Muscle layer of duodenum (tissue), 2 donors: Measurements from ENCODE around the gene RUNDC3A.

Experiments used
- H3K27ac ChIP-seq: one replicate; pipeline ENCODE4 v1.7.0; 2013; ENCODE audit warnings: mild to moderate bottlenecking, low read length
- H3K27me3 ChIP-seq: one replicate; pipeline ENCODE4 v1.7.0; 2013; ENCODE audit warnings: low read depth, mild to moderate bottlenecking, control low read depth, low read length
- H3K36me3 ChIP-seq, 2 donors: one replicate each; pipeline ENCODE4 v1.7.0; 2013; ENCODE audit warnings: low read length in 2 of 2, control low read depth in 1 of 2, mild to moderate bottlenecking in 1 of 2; ENCODE audit not compliant: insufficient read depth in 2 of 2, control insufficient read depth in 1 of 2
- H3K4me1 ChIP-seq, 2 donors: one replicate each; pipeline ENCODE4 v1.7.0; 2013; ENCODE audit warnings: low read length in 2 of 2, mild to moderate bottlenecking in 2 of 2, control low read depth in 1 of 2, moderate library complexity in 1 of 2; ENCODE audit not compliant: insufficient read depth in 2 of 2, control insufficient read depth in 1 of 2
- H3K4me3 ChIP-seq, 2 donors: one replicate each; pipeline ENCODE4 v1.7.0; 2013; ENCODE audit warnings: low read length in 2 of 2, low read depth in 1 of 2, mild to moderate bottlenecking in 1 of 2
- H3K9me3 ChIP-seq, 2 donors: one replicate each; pipeline ENCODE4 v1.7.0; 2013; ENCODE audit warnings: low read length in 2 of 2, control low read depth in 1 of 2, mild to moderate bottlenecking in 1 of 2; ENCODE audit not compliant: control insufficient read depth in 1 of 2
- donor health status: healthy.

The RUNDC3A gene

DNA sequence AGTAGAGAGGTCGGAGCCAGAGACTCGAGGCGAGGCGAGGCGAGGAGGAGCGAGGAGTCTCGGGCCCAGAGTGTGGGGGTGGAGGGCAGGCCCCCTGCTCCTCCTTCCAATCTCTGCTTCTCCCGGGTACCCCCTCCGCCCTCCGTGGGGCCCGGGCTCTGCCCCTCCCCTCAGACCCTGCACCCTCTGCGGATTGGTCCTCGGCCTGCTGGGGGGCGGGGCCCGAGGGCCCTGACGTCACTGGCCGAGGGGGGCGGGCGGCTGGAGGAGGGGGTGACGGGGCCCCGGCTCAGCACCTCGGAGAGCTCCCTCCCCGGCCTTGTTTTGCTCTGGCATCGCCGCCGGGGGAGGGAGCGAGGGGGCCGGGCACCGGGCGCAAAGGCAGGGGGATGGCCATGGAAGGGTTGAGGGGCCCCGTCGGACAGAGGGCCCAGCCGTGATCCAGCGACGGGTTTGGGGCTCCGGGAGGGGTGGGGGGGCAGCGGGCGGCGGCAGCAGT lies at the start of gene RUNDC3A:
Gene RUNDC3A, plus strand, starts transcription at position 282 of the 499 bp plus-strand sequence. CDS start 232 bp downstream, outside the sequence.
- Histone ChIP-seq H3K9me3 (no peaks in the 10 kb centered on the region), H3K4me1 (peaks cover 4 to 17% of the 10 kb centered on the region in 2 donors), H3K27ac (no peak within 1 kb of the TSS), H3K27me3 (peaks cover 13% of the 10 kb centered on the region), H3K4me3 (peak within 1 kb of the TSS; percentile 37 to 49), H3K36me3 (no peaks in the 10 kb centered on the region)

DNA sequence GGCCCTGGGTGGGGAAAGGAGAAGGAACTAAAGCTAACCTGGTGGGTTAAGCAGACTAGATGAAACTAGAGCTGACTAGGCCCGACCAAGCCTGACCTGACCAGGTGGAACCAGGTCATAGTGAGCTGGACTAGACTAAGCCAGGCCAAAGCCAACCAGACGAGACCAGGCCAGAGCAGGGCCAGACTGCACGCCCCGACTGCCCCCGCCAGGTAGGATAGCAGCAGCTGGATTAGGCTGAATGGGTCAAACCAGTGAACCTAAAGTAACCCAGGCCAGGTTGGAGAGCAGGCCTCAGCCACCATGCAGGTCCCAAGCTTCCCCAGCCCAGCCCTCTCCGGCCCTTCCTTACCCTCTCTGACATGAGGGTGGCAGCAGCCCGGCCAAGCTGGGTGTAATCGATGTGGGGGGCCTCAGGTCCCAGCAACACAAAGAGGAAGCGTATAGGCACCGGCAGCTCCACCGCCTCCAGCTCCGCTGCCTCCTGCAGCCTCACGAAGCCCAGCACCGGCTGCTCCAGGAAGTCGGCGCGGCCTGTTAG lies 49.5 kb upstream of the RUNDC3A start:
- Histone ChIP-seq H3K9me3 (no peaks in the 10 kb centered on the region), H3K36me3 (no peaks in the 10 kb centered on the region), H3K4me1 (no peaks in the 10 kb centered on the region), H3K27ac (no peak overlapping the region), H3K27me3 (no peaks in the 10 kb centered on the region), H3K4me3 (no peak overlapping the region)

DNA sequence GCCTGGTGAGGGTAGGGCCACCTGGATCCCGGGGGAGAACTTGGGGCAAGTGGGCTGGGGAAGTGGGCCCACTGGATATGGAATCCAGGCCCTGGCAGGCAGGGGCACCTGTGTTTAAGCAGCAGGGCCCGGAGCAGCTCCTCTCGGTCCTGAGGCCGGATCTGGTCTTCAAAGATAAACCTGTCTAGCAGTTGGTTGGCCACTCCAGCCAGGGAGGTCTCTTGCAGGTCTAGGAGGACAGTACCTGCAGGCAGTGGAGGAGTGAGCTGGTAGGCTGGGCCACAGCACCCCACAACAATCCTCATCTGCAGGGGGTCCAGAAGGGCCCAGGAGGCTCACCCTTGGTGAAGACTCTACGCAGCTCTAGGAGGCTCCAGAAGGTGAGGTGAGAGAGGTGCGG lies 48.1 kb upstream of the RUNDC3A start:
- Histone ChIP-seq H3K27me3 (no peaks in the 10 kb centered on the region), H3K27ac (no peak overlapping the region), H3K4me1 (no peaks in the 10 kb centered on the region), H3K9me3 (no peaks in the 10 kb centered on the region), H3K4me3 (no peak overlapping the region), H3K36me3 (no peaks in the 10 kb centered on the region)

DNA sequence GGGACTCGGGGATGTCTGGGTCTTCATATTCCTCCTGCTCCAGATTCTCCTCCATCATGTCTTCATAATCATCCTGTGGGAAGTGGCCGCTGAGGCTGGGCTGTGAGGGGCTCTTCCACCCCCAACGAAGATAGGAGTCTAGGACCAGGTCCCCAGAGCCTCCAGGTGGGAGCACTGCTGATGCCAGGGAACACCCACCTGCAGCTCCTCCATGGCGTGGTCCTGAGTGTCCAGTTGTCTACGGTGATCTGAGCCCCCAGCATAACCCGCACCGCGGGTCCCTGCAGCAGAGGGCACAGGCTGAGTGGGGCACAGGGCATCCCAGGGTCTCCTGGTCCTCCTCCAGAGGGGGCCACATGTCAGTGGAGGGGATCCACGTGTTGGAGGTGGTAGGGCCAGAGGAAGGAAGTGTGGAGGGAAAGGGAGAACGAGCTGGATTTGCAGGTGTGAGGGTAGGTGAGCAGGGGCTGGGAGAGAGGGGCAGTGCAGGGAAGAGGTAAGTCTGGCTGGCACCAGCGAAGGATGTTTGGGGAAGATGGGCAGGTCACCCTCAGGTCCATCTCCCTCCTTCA lies 45.7 kb upstream of the RUNDC3A start:
- Histone ChIP-seq H3K27ac (no peak overlapping the region), H3K9me3 (no peaks in the 10 kb centered on the region), H3K4me1 (no peaks in the 10 kb centered on the region), H3K4me3 (no peak overlapping the region), H3K27me3 (no peaks in the 10 kb centered on the region), H3K36me3 (no peaks in the 10 kb centered on the region)

DNA sequence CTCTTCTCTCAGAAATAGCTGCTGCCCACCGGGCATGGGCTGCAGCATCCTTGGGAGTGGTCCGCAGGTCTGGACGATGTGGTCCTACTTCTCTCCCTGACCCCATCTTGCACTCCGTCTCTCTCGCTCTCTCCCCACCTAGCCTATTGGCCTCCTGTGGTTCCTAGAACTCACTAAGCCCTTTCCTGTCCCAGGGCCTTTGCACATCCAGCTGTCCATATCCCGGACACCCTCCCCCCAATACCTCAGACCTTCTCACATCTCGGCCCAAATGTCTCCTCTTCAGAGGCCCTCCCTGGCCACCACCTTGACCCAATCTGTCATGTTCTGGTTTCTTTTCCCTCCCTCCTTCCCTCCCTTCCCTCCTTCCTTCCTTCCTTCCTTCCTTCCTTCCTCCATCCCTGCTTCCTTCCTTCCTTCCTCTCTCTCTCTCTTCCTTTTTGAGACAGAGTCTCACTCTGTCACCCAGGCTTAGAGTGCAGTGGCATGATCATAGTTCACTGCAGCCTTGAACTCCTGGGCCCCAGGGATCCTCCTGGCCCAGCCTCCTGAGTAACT lies 45.0 kb upstream of the RUNDC3A start:
- Histone ChIP-seq H3K4me3 (no peak overlapping the region), H3K36me3 (no peaks in the 10 kb centered on the region), H3K4me1 (no peaks in the 10 kb centered on the region), H3K27ac (no peak overlapping the region), H3K9me3 (no peaks in the 10 kb centered on the region), H3K27me3 (no peaks in the 10 kb centered on the region)

DNA sequence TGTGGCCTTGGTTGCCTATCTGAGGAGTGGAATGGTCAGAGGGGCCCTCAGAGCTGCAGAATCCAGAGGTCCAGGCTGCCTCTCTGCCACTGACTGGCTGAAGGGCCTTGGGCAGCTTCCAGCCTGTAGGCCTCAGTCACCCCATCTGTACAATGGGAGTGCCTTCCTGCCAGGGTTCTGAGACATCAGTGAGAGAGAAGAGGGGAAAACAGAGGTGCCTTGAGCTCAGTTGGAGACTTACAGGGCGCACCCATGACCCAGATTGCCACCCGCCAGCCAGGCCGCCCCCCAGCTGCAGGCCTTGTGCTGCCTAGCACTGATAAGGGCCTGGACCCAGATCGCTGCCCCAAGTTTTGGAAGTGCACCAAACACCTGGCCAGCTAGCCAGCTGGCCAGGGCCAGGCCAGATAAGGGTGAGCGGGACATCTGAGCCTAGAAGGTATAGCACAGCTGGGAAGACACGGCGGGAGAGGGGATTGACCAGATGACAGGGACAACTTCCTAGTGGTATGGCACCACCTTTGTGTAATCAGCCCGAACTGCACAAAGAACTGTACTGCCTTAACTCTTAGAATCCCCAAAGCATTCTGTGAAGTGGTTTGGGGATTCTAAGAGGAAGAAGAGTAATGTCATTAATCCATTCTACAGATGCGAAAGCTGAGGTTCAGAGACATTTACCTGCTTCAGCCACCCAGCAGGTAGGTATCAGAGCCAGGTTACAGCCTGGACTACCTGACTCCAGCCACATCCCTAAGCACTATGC lies 41.8 kb upstream of the RUNDC3A start:
- no peaks in the 10 kb centered on the region for H3K27me3 ChIP-seq

DNA sequence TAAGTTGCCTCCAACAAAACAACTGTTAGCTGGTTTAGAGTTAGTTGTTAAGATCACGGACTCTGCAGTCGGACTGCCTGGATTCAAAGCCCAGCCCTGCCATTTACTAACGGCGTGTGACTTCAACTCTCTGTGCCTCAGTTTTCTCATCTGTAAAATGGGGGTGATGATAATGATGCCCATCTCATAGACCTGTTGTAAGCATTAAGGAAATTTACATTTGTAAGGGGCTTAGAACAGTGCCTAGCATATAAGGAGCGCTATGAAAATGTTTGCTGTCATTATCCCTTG lies 41.3 kb upstream of the RUNDC3A start:
- Histone ChIP-seq H3K9me3 (no peaks in the 10 kb centered on the region), H3K27me3 (no peaks in the 10 kb centered on the region), H3K27ac (no peak overlapping the region), H3K4me3 (no peak overlapping the region), H3K36me3 (no peaks in the 10 kb centered on the region), H3K4me1 (no peaks in the 10 kb centered on the region)

More for the DNA sequence above, 41.8 kb upstream of the RUNDC3A start:
- no peaks in the 10 kb centered on the region for H3K4me1 ChIP-seq
- no peaks in the 10 kb centered on the region for H3K9me3 ChIP-seq
- H3K4me3 ChIP-seq = no peak overlapping the region
- H3K27ac ChIP-seq = no peak overlapping the region
- no peaks in the 10 kb centered on the region for H3K36me3 ChIP-seq

DNA sequence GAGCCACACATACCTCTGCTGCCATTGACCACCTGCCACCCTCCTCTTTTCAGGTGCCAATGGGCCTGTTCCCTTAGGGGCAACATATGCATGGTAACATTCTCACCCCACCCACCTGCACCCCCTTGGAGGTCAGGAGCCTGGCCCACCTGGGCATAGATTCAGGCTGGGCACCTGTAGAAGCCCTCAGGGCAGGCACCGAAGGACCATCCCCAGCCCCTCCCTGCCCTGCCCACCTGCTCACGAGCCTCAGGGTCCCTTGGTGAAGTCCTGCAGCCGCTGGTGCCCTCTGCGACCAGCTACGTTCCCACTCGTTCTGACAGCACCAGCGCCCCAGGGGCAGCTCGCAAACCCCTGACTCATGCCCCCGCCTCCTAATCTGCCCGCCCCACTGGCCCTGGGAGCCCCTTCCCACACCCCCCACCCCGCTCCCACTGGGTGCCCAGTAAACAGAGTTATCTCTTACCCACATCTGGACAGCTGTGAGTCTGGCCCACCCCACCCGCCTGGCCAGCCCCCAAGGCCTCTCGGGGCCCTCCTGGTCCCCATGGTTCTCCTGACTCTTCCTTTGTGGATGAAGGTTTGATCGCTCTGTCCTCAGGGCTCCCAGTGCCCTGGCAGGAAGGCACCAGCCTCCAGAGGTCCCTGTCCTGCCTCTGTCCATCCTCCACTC lies 40.4 kb upstream of the RUNDC3A start, which contains the start of gene SLC4A1:
Gene SLC4A1, minus strand, starts transcription at position 318 of the 673 bp plus-strand sequence. CDS start 5,269 bp downstream, outside the sequence.
- Histone ChIP-seq H3K9me3 (no peaks in the 10 kb centered on the region), H3K4me1 (no peaks in the 10 kb centered on the region), H3K27me3 (no peaks in the 10 kb centered on the region), H3K4me3 (no peak within 1 kb of the TSS), H3K36me3 (no peaks in the 10 kb centered on the region), H3K27ac (no peak within 1 kb of the TSS)

DNA sequence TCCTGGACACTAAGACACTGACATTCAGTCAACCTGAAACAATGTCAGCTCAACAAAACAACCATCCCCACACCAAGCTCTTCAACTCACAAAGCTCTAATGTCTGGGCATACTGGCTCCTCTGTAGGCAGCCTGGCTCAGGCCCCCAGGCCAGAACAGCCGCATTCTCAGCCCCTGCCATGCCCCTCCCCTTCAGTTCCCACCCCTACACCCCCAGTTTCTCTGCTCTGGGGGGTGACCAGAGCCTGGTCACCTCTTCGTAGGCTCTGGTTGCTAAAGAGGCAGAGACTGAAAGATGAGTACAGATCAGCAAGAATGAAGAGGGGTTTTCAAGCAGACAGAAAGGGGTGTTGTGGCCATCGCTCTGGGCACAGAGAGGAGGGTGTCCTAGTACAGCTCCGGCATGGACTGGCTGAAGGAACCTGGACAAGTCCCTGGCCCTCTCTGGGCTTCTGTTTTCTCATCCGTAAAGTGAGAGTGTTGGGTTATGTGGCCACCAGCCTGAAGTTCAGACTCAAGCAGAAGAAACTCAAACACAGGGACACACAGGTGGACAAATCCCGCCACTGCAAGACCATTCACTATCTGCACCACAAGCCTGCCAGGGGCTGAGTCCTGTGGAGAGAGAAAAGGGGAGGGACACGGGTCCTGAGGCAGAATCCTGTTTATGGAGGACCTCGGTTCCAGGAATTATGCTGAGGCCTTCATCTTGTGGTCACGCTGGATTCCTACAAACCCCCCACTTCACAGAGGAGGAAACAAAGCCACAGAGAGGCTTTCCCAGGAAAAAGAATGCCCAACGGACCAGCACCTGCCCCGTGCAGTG lies 39.5 kb upstream of the RUNDC3A start:
- no peaks in the 10 kb centered on the region for H3K27me3 ChIP-seq
- H3K4me3 ChIP-seq = no peak overlapping the region
- no peak overlapping the region for H3K27ac ChIP-seq
- H3K4me1 ChIP-seq = no peaks in the 10 kb centered on the region
- no peaks in the 10 kb centered on the region for H3K9me3 ChIP-seq
- H3K36me3 ChIP-seq = no peaks in the 10 kb centered on the region

DNA sequence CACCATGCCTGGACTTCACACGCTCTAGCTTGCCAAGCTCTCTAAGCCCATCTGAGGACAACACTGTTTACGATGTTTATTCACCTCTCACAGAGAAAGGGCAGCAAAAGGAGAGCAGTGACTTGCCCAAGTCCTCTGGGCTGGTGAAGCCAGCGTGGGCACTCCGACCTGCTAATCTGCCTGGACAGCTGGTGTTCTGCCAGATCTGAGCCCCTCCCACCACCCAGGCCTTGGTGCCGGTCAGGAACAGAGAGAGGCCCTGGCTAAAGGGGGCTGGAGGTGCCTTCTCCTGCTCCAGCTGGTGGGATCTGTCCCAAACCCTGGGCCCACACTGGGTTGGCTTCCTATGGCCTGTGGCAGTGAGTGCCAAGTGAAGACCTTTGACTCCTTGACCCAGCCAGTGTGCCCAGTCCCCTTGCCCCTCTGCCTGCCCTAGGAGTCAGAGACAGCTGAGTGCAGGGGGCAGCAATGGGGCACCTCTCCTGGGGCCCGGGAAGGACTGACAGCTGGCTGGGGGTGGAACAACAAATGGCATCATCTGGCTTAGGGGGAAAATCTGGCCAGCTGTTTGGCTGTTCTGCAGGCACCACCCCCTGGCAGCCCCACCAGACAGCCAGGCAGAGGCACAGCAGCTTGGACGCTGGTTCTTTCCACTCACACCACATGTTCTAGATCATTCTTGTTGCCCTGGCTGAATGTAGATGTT lies 38.7 kb upstream of the RUNDC3A start:
- Histone ChIP-seq H3K27ac (no peak overlapping the region), H3K27me3 (no peaks in the 10 kb centered on the region), H3K36me3 (no peaks in the 10 kb centered on the region), H3K4me3 (no peak overlapping the region), H3K4me1 (no peaks in the 10 kb centered on the region), H3K9me3 (no peaks in the 10 kb centered on the region)
